Pancreas (tissue), 10 donors: ENCODE measurements around the gene CLSTN2. TPM values are rescaled to one million over a fixed set of nuclear protein-coding genes. Genes with fewer than 3 reads are reported as not detected.

Source experiments
- ATAC-seq, 4 donors: fragments of 200-7000 bp; cut with Tn5 transposase; one replicate each; pipeline versions ENCODE4 v1.8.0 to v1.9.1; 2020; ENCODE audit warnings: mild to moderate bottlenecking in 4 of 4, moderate library complexity in 4 of 4
- DNase-seq, 6 donors: peaks; one replicate each; pipeline ENCODE4 v3.0.0-alpha.2; 2020
- FAIRE-seq: peaks from 2 replicates; lab custom pipeline; 2012; peaks lifted over from hg19 to GRCh38; lab: Jason Lieb, UNC
- H3K27ac ChIP-seq, 4 donors: fragments of 200-600 bp; sonication (generic); 1 replicate in 3 of 4; 2 replicates in 1 of 4; pipeline versions ENCODE4 v1.5.0 to v1.8.0; 2020
- H3K27me3 ChIP-seq, 4 donors: fragments of 200-600 bp; one replicate each; pipeline ENCODE4 v1.8.0; 2021
- H3K36me3 ChIP-seq, 3 donors: fragments of 200-600 bp; sonication (generic) in 1 of 3; one replicate each; pipeline versions ENCODE4 v1.5.0 to v1.8.0; 2020 to 2021
- H3K4me1 ChIP-seq, 3 donors: fragments of 200-600 bp; one replicate each; pipeline ENCODE4 v1.8.0; 2021
- H3K4me3 ChIP-seq, 4 donors: fragments of 200-600 bp; sonication (generic) in 2 of 4; one replicate each; pipeline versions ENCODE4 v1.5.0 to v1.8.0; 2020 to 2021
- H3K9me3 ChIP-seq, 4 donors: fragments of 200-600 bp; one replicate each; pipeline ENCODE4 v1.8.0; 2021
- CTCF ChIP-seq, 4 donors: fragments of 200-600 bp; sonication (generic) in 3 of 4; IDR thresholded peaks; one replicate each; pipeline versions ENCODE4 v1.5.0 to v1.8.0; 2021; ENCODE audit warnings: antibody characterized with exemption in 4 of 4
- WGBS, 2 donors: extraction: QIAGEN DNeasy Blood & Tissue Kit; methylation state at CpG; one replicate each; pipeline ENCODE4 v1.1.7; 2013; 5-methylcytosine and 5-hydroxymethylcytosine counted together
- intact Hi-C, 3 donors: fragments of 100-400 bp; cut with DNase I; formaldehyde crosslinking; loops; one replicate each; pipeline versions ENCODE4 v1.11.1 to v1.14.2; 2022
- polyA plus RNA-seq, 2 donors: library from polyadenylated mRNA; stranded (reverse); fragments of 200-250 nt; gene quantifications; one replicate each; pipeline ENCODE4 v1.2.3, GENCODE V29; 2013
- total RNA-seq, 6 donors: library from RNA; stranded (reverse); fragmentation: NEBNext Ultra II Directional in 4 of 6; extraction: Animal tissue kit (Norgen Biotek cat#: 25700) in 4 of 6; gene quantifications; one replicate each; pipeline versions ENCODE4 v1.2.1 to v1.2.4, GENCODE V29; 2021 to 2023
- donor health status: healthy with polysubstance abuse.
- donor health status: DM: no; HTN: no; CAD: no; lungs with moderate emphysema.
- donor health status: DM: no; HTN: no; CAD: no.
- donor health status: control.
- donor health status: control.
- donor health status: Bipolar disorder and iron deficiency.
- donor health status: DM: yes; HTN: yes; CAD: no.
- donor health status: DM: no; HTN: no; CAD: no.
- donor health status: DM: no; HTN: no; CAD: no.
- donor health status: DM: yes; HTN: yes; CAD: no.

Gene CLSTN2
- total and polyA plus RNA-seq, 8 donors = 0.65 to 9.3 (median 2.9) TPM

- H3K4me3 ChIP-seq = no peak overlapping the region
- no peaks in the 10 kb centered on the region for H3K4me1 ChIP-seq
- no peaks in the 10 kb centered on the region for H3K27me3 ChIP-seq
- no peak for TF ChIP-seq CTCF (IDR thresholded peaks at IDR 0.05)
- DNase-seq (no peak), ATAC-seq (no peak), FAIRE-seq (no peak)
- no peaks in the 10 kb centered on the region for H3K36me3 ChIP-seq
- WGBS, 2 donors = 62 to 73% methylated on average over 2 of the region's 2 CpGs
- intact Hi-C loops = no loop called here
- no peak overlapping the region for H3K27ac ChIP-seq
- no peaks in the 10 kb centered on the region for H3K9me3 ChIP-seq
Measured at GRCh38 chr3:140342668-140343067, 407.7 kb downstream of the CLSTN2 start.

DNA sequence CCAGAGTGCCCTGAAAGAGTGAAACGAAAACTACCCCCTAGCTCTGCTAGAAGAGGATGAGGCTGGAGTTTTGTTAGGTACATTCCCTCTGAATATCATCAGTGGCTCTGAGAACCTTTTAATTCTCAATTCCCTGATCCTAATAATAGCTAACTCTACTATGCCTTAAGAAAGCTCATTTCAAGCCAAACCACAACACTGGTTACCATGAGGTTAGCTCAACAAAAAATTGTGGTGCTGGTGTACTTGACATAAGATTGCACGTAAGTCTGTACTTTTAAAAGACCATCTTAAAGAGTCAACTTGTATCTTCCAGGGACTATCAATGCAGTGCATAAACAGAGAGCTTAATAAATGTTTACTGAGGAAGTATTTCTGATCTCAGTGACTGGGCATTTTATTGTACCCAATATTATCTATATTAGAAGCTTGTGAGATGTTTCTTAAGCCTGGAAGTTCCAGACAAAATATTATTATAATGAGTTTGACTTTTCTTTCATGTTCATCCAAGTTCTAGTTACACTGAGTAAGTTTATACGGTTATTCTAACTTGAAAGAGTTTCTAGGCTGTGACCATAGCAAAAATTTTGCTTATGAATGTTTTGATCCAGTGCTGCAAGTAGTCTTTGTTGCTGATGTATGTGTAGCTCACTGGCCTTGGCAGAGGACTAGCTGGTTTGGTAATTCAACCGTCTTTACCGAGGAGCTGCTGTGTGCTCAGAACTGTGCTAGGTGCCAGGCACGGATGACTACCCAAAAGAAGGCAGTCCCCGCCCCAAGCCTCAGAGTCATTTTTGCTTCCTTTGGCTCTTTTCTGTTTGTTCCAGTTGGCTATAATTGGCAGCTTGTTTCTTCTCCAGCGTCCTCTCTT, 408.5 kb downstream of the CLSTN2 start:
- no peak for DNase-seq
- H3K4me3 ChIP-seq = no peak overlapping the region
- ATAC-seq = no peak
- H3K36me3 ChIP-seq = no peaks in the 10 kb centered on the region
- intact Hi-C loops = no loop called here
- no peak overlapping the region for H3K27ac ChIP-seq
- H3K9me3 ChIP-seq = no peaks in the 10 kb centered on the region
- H3K27me3 ChIP-seq = no peaks in the 10 kb centered on the region
- H3K4me1 ChIP-seq = no peaks in the 10 kb centered on the region
- TF ChIP-seq CTCF (IDR thresholded peaks at IDR 0.05) = no peak
- FAIRE-seq = no peak
- WGBS, 2 donors = 73 to 82% methylated on average over 8 of the region's 8 CpGs

GRCh38 chr3:140344082-140344454, 409.1 kb downstream of the CLSTN2 start:
- intact Hi-C loops = no loop called here
- no peak overlapping the region for H3K27ac ChIP-seq
- H3K27me3 ChIP-seq = no peaks in the 10 kb centered on the region
- 73 to 76% methylated on average over 5 of the region's 5 CpGs for WGBS, 2 donors
- H3K36me3 ChIP-seq = no peaks in the 10 kb centered on the region
- FAIRE-seq = no peak
- H3K9me3 ChIP-seq = no peaks in the 10 kb centered on the region
- TF ChIP-seq CTCF (IDR thresholded peaks at IDR 0.05) = no peak
- no peak for DNase-seq
- H3K4me3 ChIP-seq = no peak overlapping the region
- ATAC-seq = no peak
- H3K4me1 ChIP-seq = no peaks in the 10 kb centered on the region

DNA sequence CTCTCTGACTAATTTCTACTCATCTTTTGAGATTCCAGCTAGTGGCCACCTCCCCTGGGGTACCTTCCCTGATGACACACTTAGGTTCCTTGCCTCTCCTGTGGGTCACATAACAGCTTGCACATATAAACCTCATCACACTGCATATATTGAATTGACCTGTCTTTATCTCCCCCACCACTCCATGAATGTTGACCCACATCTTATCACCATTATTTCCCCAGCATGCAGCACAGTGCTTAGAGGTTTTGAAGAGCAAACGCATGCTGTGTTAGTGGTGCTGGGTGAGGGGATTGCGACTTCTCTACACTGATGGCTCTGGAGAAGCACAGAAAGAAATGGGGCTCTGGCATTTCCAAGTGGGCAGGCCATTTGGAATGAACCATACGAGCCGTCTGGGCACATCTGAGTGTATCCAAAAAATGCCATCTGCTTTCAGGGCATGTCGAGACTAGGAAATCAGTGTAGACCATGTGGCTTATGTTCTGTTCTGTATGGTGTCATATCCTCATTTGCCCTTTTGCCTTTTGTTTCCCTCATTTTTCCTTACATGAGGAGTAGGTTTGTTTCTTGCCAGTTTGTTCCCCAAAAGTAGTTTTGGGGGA, 409.7 kb downstream of the CLSTN2 start:
- FAIRE-seq (no peak), ATAC-seq (no peak), DNase-seq (no peak)
- no peaks in the 10 kb centered on the region for H3K27me3 ChIP-seq
- 75 to 93% methylated on average over 5 of the region's 5 CpGs for WGBS, 2 donors
- H3K4me3 ChIP-seq = no peak overlapping the region
- H3K36me3 ChIP-seq = no peaks in the 10 kb centered on the region
- intact Hi-C loops = no loop called here
- H3K27ac ChIP-seq = no peak overlapping the region
- H3K9me3 ChIP-seq = no peaks in the 10 kb centered on the region
- no peaks in the 10 kb centered on the region for H3K4me1 ChIP-seq
- no peak for TF ChIP-seq CTCF (IDR thresholded peaks at IDR 0.05)

DNA sequence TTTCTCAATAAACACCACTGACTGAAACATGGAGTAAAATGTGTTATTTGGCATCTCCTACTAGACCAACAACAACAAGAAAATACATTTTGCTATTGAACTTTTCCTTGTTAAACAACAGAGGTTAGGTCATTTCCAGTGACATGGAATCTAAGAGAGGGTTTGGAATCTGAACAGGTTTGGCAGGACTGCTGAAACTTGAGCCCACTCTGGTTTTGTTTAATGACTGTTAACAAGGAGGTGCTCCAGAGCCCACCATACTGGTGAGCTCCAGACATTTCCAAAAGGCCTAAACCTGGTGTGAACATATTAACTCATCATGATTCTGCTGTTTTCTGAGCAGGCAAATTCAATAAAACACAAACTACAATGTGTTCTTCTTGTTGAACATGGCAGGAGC, 412.2 kb downstream of the CLSTN2 start:
- no peaks in the 10 kb centered on the region for H3K36me3 ChIP-seq
- DNase-seq (no peak), FAIRE-seq (no peak), ATAC-seq (no peak)
- TF ChIP-seq CTCF (IDR thresholded peaks at IDR 0.05) = no peak
- intact Hi-C loops = no loop called here
- H3K4me3 ChIP-seq = no peak overlapping the region
- no peaks in the 10 kb centered on the region for H3K4me1 ChIP-seq
- H3K27me3 ChIP-seq = no peaks in the 10 kb centered on the region
- no peak overlapping the region for H3K27ac ChIP-seq
- H3K9me3 ChIP-seq = no peaks in the 10 kb centered on the region
